ENCODE measurements around the gene RAB3A.
"Not testable (repeated sequence)": the region's sequence is repeated elsewhere in the genome, so short reads cannot be mapped to it uniquely, and the experiment has no call there.

Gene RAB3A

GRCh38 chr19:18221815-18222725 is 18.2 kb upstream of the RAB3A start:
- DNase-seq = no peak

GRCh38 chr19:18220632-18221275 is 16.9 kb upstream of the RAB3A start:
- no peak for DNase-seq

- DNase-seq = no peak
Observed at GRCh38 chr19:18219911-18220631, 16.2 kb upstream of the RAB3A start.

- DNase-seq = no peak
Observed at GRCh38 chr19:18218600-18218999, 14.8 kb upstream of the RAB3A start.

DNA sequence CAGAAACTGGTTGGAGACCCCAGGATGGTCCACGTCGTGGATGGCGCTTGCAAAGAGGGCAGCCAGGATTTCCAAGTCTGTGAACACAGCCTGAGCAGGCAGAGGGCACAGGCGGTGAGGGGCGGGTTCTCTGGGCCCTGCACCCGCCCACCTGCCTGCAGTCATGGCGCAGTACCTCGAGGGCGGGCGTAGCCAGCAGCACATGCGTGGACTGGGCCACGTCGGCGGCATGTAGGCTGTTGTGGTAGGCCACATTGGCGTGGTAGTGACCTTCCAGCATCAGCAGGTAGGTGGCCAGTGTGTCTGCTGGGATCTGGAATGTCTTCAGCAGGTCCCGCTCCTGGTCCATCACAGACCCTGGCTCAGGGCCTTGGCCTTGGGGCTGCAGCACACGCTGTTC is 14.3 kb upstream of the RAB3A start:
- DNase-seq = no peak

DNA sequence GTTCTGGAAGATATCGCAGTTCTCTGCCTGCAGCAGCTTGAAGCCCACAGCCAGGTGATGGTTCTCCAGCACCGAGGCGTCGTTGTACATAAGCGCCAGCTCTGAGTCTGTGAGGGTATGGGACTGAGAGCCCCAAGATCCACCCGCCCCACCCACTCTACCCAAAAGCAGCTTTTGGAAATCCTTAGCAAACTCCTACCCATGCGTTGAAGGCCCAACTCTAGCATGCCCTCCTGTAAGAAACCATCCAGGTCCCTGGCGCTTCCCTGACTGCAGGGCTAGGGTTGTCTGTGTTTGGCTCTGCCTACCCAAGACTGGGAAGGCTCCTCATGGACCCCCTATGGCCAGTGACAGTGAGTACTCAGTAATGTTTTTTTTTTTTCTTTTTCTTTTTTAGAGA is 12.9 kb upstream of the RAB3A start:
- DNase-seq = no peak

DNA sequence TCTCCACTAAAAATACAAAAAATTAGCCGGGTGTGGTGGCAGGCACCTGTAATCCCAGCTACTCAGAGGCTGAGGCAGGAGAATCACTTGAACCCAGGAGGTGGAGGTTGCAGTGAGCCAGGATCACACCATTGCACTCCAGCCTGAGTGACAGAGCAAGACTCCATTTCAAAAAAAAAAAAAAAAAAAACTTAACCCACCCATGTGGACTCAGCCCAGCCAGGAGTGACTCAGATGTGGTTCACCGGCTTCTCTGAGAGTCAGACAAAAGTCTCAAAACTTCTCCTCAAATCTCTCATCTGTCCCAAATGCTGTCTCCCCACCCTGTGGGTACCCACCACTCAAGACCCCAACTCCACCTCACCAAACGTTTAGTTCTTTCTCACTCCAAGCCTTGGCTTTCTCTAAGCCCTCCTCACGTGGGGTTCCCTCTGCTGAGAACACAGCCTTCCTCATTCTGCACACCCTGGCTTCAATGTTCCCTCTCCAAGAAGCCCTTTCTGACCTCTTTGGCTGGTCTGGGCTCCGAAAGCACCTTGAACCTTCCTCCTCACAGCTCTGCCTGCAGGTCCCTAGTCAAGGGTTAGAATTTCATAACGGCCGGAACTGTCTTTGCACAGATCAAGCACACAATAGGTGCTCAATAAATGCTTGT is 11.1 kb upstream of the RAB3A start:
- DNase-seq = no peak

DNA sequence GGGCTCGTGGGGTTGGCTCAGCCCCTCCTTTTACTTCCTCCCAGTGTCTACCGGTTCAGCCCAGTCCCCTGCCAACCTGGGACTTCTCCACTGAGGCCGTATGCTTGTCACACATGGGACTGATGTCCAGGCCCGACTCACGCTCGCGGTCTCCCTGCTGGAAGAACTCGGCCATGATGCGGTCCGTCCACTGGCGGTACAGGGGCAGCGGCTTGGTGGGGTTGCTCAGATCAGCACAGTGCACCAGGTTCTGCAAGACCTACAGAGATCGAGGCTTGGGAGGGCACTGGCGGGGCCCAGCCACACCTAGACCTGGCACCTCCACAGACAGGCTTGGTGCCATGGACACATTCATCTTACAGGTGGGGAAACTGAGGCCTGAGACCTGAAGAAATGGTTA is 7.8 kb upstream of the RAB3A start:
- DNase-seq = no peak

- DNase-seq = not testable (repeated sequence)
Observed at GRCh38 chr19:18209912-18210311, 6.1 kb upstream of the RAB3A start.

DNA sequence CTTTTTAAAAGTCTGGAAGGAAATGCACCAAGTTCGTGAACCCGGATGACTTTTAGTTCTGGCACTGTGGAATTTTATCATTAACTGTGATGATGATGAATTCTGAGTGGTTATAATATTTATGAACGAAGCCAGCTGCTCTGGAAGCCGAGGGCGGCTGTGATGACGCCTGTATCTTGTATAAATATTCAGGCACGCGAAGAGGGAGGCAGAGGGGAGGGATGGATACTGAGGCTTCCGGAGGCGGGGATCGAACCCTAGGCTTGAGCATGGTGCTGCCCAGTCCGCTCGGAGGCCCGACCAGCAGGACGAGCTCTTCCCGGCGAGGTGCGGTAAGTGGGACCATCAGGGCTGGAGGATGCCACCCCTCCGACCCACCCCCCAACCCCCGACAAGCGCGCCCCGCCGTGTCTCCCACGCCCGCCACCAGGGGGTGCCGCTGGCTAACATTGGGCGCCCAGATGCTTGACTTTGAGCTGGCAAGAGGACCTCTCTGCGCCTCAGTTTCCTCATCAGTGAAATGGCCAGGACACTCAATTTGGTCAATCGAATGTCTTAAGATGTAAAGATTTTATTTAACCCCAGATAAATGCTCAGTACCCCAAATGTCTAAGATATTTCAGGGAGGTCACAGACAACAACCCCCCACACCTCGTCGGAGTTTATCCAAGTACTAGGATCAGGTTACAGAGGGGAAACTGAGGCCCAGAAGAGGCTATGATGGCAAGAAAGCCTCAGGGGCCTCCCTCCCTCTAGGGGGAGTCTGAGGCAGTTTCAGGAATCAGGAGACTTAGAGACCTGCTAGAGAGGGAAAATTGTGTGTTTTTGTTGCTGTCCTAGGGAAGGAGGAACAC is 4.5 kb upstream of the RAB3A start:
- DNase-seq = peak; percentile 54

DNA sequence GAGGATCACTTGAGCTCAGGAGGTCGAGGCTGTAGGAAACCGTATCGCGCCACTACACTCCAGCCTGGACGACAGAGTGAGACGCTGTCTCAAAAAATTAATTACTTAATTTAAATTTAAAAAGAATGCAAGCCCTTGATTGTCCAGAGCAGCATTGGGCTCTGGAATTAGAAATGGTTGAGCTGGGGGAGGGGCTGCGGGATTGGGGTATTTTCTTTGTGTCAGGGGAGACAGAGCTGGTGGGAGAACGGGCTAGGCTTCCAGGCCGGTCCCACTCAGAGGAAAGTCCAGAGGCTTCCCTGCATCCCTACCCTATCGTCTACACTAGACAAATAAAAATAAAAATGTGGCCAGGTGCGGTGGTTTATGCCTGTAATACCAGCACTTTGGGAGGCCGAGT is 2.2 kb upstream of the RAB3A start:
- DNase-seq = no peak

DNA sequence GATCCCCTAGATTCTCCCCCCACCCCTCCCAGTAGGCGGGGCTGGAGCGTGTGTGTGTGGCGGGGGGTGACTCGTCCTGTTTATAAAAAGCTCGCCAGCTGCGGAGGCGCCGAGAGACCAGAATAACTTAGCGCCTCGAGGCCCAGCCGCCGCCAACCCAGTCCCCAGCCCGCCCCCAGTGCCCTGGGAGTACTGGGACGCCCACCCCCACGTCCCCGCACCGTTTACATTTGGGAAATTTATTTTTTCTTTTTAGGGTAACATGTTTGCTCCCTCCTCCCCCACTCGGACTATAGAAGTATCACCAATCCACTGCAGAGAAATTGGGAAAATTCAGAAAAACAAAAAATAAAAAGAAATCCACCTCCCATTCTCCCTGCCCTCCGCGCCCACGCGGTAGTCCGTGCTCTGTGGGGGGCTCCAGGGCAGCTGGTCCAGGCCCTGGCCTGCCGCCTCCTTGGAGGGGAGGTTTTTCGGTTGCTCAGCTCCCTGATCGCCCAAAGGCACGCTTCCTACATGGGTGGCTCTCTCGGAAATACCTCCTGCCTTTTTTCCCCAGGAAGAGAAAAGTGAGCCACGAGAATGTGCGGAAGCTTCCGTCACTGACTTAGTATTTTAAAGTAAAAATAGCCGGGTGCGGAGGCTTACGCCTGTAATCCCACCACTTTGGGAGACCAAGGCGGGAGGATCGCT is 1.5 kb upstream of the RAB3A start:
- peak; percentile 46 for DNase-seq

DNA sequence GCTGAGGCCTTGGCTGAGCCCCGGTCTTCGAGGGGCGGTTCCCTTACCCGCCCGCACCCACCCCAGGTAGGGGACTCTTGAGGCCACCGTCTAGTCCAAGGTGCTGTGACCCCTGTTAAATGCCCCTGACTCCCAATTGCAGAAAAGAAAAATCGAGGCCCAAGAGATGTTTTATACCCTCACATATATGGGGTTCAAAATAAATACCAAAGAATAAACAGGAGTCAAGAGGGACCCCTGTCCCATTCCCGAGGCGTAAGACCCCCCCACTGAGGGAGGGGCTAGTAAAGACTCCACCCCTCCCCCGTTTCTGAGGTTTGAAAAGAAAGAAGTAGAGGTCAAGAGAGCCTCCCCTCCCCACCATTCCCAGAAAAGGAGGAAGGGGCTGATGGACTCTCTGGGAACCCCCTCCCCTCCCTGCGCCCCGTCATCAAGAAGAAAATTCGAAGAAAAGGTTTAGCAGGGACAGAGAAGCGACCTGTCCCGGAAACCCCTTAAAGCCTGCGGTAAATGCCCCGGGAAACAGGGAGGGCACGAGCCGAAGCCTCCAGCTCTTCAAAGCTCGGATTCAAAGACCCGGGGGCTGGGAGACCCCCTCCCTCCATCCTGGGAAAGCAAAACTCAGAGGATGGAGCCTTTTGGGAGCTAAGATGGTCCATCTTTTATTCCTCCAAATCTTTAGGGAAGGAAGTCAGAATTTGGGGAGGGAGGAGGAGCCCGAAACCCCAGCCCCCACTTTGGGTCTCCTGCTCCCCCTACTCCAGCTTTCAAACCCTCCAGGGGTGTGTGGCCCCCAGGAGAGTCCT is 755 bp upstream of the RAB3A start:
- no peak for DNase-seq

DNA sequence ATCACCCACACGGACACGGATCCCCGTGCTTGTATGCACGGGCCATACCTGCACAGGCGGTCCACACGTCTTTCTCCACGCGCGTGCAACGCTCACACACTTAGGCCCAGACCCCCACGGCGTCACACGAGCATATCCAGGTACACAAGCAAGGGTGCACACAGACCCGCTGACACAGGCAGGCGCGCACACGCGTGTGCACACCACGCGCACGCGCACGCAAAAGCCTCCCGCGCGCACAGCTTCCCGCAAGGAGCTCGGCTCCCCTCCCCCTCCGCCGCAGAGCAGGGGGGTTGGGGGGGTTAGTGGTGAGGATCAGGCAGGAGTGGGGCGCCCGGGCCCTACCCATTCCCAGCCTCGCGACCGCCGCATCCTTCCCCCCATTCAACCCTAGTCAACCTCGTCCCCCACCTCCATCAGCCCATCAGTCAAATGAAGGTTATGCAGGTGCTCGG is 407 bp downstream of the RAB3A start:
- peak; percentile 49 for DNase-seq

GRCh38 chr19:18202778-18203407 is 949 bp downstream of the RAB3A start:
- DNase-seq = no peak

DNA sequence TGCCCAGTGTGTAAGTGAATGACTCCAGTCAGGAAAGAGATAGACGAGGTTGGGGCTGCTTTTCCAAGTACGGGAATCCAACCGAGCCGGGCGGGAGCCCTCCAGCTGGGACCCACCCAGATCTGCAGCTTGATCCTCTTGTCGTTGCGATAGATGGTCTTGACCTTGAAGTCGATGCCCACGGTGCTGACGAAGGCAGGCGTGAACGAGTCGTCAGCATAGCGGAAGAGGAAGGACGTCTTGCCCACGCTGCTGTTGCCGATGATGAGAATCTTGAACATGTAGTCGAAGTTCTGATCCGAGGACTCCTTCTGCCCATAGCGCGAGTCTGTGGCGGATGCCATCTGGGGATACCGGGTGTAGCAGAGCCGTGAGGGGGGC is 1.5 kb downstream of the RAB3A start:
- no peak for DNase-seq

DNA sequence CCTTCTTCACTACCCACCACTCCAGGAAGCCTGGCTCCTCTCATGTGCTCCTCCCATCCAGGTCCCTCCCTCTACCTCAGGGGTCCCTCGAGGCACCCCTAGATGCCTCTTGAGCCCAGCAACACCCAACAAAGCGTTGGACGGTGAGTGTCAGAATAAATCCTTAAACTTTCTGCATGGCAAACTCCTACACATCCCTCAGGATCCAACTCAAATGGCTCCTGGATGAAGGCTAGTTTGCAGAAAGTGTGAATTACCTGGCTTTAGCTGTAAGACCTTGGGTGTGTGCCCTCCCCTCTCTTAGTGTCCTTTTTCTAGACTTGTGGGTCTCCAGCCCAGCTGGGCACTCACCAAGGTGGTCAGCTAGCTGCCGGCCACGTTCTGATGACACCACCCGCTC is 5.5 kb downstream of the RAB3A start:
- DNase-seq = no peak

DNA sequence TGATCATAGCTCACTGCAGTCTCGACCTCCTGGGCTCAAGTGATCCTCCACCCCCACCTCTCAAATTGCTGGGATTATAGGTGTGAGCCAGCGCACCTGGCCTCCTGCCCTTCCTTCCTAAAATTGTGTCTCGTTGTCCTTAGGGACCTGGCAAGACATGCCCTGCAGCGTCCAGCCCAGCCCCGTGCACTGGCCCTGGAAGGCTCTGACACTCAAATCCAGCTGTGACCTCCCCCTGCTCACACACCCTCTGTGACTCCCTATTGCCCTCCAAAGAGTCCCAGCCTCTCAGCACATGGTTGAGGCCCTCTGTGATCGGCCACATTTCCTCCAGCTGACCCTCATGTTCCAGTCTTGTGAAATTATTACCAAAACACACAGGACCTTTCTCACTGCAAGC is 5.9 kb downstream of the RAB3A start:
- no peak for DNase-seq

DNA sequence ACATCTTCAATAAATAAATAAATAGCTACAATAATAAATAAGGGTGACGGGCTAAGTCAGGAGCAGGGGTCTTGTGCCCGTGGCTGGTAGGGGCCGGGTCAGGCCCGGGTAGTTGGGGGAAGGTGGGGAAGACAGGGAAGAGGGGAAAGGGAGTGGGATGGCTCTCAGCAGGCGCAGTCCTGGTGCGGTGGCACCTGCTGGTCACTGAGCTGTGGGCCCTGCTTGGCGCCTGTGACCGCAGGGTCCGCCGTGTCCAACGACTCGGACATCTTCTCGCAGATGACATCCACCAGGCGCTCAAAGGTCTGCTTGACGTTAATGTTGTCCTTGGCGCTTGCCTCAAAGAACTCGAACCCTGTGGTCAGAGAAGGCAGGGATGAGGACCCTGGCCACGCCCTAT is 6.5 kb downstream of the RAB3A start:
- DNase-seq = no peak

DNA sequence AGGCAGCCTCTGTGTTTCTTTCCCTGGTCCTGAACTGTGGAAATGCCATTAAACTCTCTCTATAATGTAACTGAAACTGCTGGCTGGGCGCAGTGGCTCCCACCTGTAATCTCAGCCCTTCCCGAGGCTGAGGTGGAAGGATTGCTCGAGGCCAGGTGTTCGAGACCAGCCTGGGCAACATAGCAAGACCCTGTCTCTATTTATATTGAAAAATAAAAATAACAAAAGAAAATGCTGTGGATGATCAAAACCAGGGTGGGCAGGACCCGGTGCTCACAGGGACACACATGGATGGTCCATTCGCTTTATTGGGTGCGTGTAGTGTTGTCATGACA is 7.4 kb downstream of the RAB3A start:
- no peak for DNase-seq

Measured in activated CD4-positive, alpha-beta T cell treated with anti-CD3 and anti-CD28 coated beads, Interleukin-2, Interleukin-6, amounts not matched to agents 100 ng/mL and 50 ng/mL, durations not matched to agents 16 hours and 8 hours (primary cell).